Neural progenitor cell (in vitro differentiated cells): ENCODE results near the gene INIP. TPM values are rescaled to one million over a fixed set of nuclear protein-coding genes. Genes with fewer than 3 reads are reported as not detected.

Experiments
- DNase-seq: peaks from one replicate; pipeline ENCODE4 v3.0.0-alpha.2; 2016; ENCODE audit warnings: low spot score
- H2AFZ ChIP-seq: fragments of 200-600 bp; sonication (generic); replicated peaks from 2 replicates; pipeline ENCODE4 v1.6.1; 2016; ENCODE audit warnings: antibody characterized with exemption
- H3F3A ChIP-seq: fragments of 200-600 bp; sonication (generic); 2 replicates; pipeline ENCODE4 v1.6.1; 2016; ENCODE audit warnings: antibody characterized with exemption, low read depth
- H3K27ac ChIP-seq: fragments of 200-600 bp; sonication (generic); 2 replicates; pipeline ENCODE4 v1.5.1; 2016; ENCODE audit warnings: mild to moderate bottlenecking
- H3K27me3 ChIP-seq: fragments of 200-600 bp; sonication (generic); 2 replicates; pipeline ENCODE4 v1.6.1; 2016; ENCODE audit warnings: mild to moderate bottlenecking, moderate library complexity
- H3K36me3 ChIP-seq: fragments of 200-600 bp; sonication (generic); 2 replicates; pipeline ENCODE4 v1.5.1; 2016
- H3K4me1 ChIP-seq: fragments of 200-600 bp; sonication (generic); 2 replicates; pipeline ENCODE4 v1.6.1; 2016; ENCODE audit warnings: mixed run types
- H3K4me2 ChIP-seq: fragments of 200-600 bp; sonication (generic); 2 replicates; pipeline ENCODE4 v1.6.1; 2016
- H3K4me3 ChIP-seq: fragments of 200-600 bp; sonication (generic); 2 replicates; pipeline ENCODE4 v1.5.1; 2016
- H3K79me2 ChIP-seq: fragments of 200-600 bp; sonication (generic); 2 replicates; pipeline ENCODE4 v1.6.1; 2016; ENCODE audit warnings: low read depth
- H3K9ac ChIP-seq: fragments of 200-600 bp; sonication (generic); 2 replicates; pipeline ENCODE4 v1.6.1; 2016
- H3K9me3 ChIP-seq: fragments of 200-600 bp; sonication (generic); 2 replicates; pipeline ENCODE4 v1.5.1; 2016; ENCODE audit warnings: low read depth
- H4K20me1 ChIP-seq: fragments of 200-600 bp; sonication (generic); 2 replicates; pipeline ENCODE4 v1.6.1; 2016; ENCODE audit warnings: low read depth
- H3K27ac Mint-ChIP-seq: 3 replicates; pipeline ENCODE4 v1.8.0; 2021; ENCODE audit warnings: mixed read lengths
- H3K27me3 Mint-ChIP-seq: 2 replicates; pipeline ENCODE4 v1.8.0; 2022; ENCODE audit warnings: low read depth, mild to moderate bottlenecking, inconsistent platforms, moderate library complexity, mixed read lengths; ENCODE audit not compliant: insufficient read depth
- H3K36me3 Mint-ChIP-seq: 3 replicates; pipeline ENCODE4 v1.8.0; 2021; ENCODE audit warnings: mixed read lengths
- H3K4me1 Mint-ChIP-seq: 3 replicates; pipeline ENCODE4 v1.8.0; 2021; ENCODE audit warnings: mixed read lengths
- H3K4me3 Mint-ChIP-seq: 3 replicates; pipeline ENCODE4 v1.8.0; 2021; ENCODE audit warnings: mild to moderate bottlenecking, moderate library complexity, mixed read lengths
- H3K9me3 Mint-ChIP-seq: 3 replicates; pipeline ENCODE4 v1.8.0; 2020; ENCODE audit warnings: mixed read lengths
- CTCF ChIP-seq: fragments of 200-600 bp; sonication (generic); IDR thresholded peaks from 2 replicates; pipeline ENCODE4 v1.5.1; 2017; ENCODE audit warnings: antibody characterized with exemption, mild to moderate bottlenecking
- EZH2 ChIP-seq: fragments of 200-600 bp; sonication (generic); IDR thresholded peaks from 2 replicates; pipeline ENCODE4 v1.6.1; 2017; ENCODE audit warnings: antibody characterized with exemption, mild to moderate bottlenecking, moderate library complexity
- EZH2phosphoT487 ChIP-seq: fragments of 200-600 bp; sonication (generic); IDR thresholded peaks from 2 replicates; pipeline ENCODE4 v1.6.1; 2017; ENCODE audit warnings: antibody characterized with exemption
- total RNA-seq: library from RNA; depleted of rRNA; stranded (reverse); fragments of >200 nt; gene quantifications from 2 replicates; pipeline ENCODE4 v1.2.3, GENCODE V29; 2015; ENCODE audit warnings: low replicate concordance

The INIP gene
- total RNA-seq, 1 donor from 2014 or later, result 39.7 TPM

- Histone ChIP-seq H3K27ac (no peak overlapping the region), H3K27me3 (no peaks in the 10 kb centered on the region), H3K9me3 (no peaks in the 10 kb centered on the region), H3K4me2 (no peak overlapping the region), H2AFZ (no peak overlapping the region), H3K4me1 (no peaks in the 10 kb centered on the region), H3K4me3 (no peak overlapping the region), H4K20me1 (no peaks in the 10 kb centered on the region), H3F3A (no peaks in the 10 kb centered on the region), H3K36me3 (no peaks in the 10 kb centered on the region), H3K9ac (no peak overlapping the region), H3K79me2 (no peaks in the 10 kb centered on the region)
- Mint-ChIP-seq H3K4me3 (no peak overlapping the region), H3K27me3 (peaks cover 2% of the 10 kb centered on the region), H3K4me1 (peaks cover 2% of the 10 kb centered on the region), H3K36me3 (no peaks in the 10 kb centered on the region), H3K9me3 (no peaks in the 10 kb centered on the region), H3K27ac (no peak overlapping the region)
- TF ChIP-seq EZH2phosphoT487 (no peak), EZH2 (no peak), CTCF (no peak)
- no peak for DNase-seq
Measured at GRCh38 chr9:112744177-112744576, 26.3 kb upstream of the INIP start.

- TF ChIP-seq CTCF, result no peak
- TF ChIP-seq EZH2, result no peak
- TF ChIP-seq EZH2phosphoT487, result no peak
- Histone ChIP-seq H3K79me2 (no peaks in the 10 kb centered on the region), H3K27ac (no peak overlapping the region), H3K36me3 (no peaks in the 10 kb centered on the region), H3K4me2 (no peak overlapping the region), H3K9me3 (no peaks in the 10 kb centered on the region), H3K4me3 (no peak overlapping the region), H3F3A (no peaks in the 10 kb centered on the region), H2AFZ (no peak overlapping the region), H3K9ac (no peak overlapping the region), H3K27me3 (no peaks in the 10 kb centered on the region), H4K20me1 (no peaks in the 10 kb centered on the region), H3K4me1 (no peaks in the 10 kb centered on the region)
- H3K36me3 Mint-ChIP-seq, result no peaks in the 10 kb centered on the region
- H3K27me3 Mint-ChIP-seq, result peaks cover 2% of the 10 kb centered on the region
- H3K27ac Mint-ChIP-seq, result no peak overlapping the region
- H3K4me3 Mint-ChIP-seq, result no peak overlapping the region
- H3K9me3 Mint-ChIP-seq, result no peaks in the 10 kb centered on the region
- no peaks in the 10 kb centered on the region for H3K4me1 Mint-ChIP-seq
- no peak for DNase-seq
Measured at GRCh38 chr9:112743216-112743836, 25.4 kb upstream of the INIP start.

- no peaks in the 10 kb centered on the region for H3K36me3 Mint-ChIP-seq
- TF ChIP-seq EZH2, result no peak
- TF ChIP-seq EZH2phosphoT487, result no peak
- no peak for TF ChIP-seq CTCF
- H3K27me3 ChIP-seq, result no peaks in the 10 kb centered on the region
- H3K4me1 Mint-ChIP-seq, result no peaks in the 10 kb centered on the region
- no peaks in the 10 kb centered on the region for H3K36me3 ChIP-seq
- no peaks in the 10 kb centered on the region for H3K4me1 ChIP-seq
- H3K27ac Mint-ChIP-seq, result no peak overlapping the region
- no peaks in the 10 kb centered on the region for H3K9me3 ChIP-seq
- H3K9ac ChIP-seq, result no peak overlapping the region
- no peaks in the 10 kb centered on the region for H3K79me2 ChIP-seq
- H3K4me2 ChIP-seq, result no peak overlapping the region
- no peaks in the 10 kb centered on the region for H3F3A ChIP-seq
- no peak overlapping the region for H2AFZ ChIP-seq
- no peaks in the 10 kb centered on the region for H3K9me3 Mint-ChIP-seq
- peaks cover 4% of the 10 kb centered on the region for H3K27me3 Mint-ChIP-seq
- H3K4me3 ChIP-seq, result no peak overlapping the region
- H4K20me1 ChIP-seq, result no peaks in the 10 kb centered on the region
- no peak overlapping the region for H3K27ac ChIP-seq
- DNase-seq, result no peak
- no peak overlapping the region for H3K4me3 Mint-ChIP-seq
Measured at GRCh38 chr9:112734892-112735291, 17.0 kb upstream of the INIP start.
